CD4-positive, alpha-beta T cell treated with Interleukin-17A for 4 hours (primary cell): ENCODE data around the gene SUCLA2.

ENCODE experiments used
- DNase-seq: peaks from one replicate; pipeline ENCODE4 v3.0.0-alpha.2; 2020; ENCODE audit warnings: mixed read lengths

SUCLA2 gene

DNA sequence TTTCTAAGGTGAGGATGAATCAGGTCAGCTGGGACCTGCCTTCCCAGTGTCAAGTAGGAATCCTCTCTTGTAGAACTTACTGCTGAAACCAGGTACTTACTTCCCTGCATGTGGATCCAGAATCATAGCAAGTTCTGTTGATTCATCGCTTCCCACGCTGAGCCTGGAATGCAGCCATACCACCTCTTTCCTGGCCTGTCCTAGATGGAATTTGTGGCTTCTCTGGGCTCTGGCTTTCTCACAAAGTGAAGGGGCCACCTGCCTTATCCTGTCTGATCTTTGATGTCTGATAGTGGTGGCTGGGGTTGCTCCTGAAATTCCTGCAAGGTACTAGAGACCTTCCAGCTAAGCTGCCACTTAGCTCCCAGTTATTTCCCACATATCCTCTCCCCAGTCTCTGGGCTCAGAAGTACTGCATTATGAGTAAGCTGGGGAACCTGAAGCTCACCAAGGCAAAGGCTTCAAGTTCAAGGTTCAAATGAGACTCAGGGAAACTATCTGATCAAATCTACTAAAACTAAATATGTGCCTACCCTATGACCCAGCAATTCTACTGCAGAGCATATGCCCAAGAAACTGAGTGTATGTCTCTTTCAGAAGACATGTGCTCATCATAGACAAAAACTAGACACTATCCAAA is 103.5 kb downstream of the SUCLA2 start:
- no peak for DNase-seq

DNA sequence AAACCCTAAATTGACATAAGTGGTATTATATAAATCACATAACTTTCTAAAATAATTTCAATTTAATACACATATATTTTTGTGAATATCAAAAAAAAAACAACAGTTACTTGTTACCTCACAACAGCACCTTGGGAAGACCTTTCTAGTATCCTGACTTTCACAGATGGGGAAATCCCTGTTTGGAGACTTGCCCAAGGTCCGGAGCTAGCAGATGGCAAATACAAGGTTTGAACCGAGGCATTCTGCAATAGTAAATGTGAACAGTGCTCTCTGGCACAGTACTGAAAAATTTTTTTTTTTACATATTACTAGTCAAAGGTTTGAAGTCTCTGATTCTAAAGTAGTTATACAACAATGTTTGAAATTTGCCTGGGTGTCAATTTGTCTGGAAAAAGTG is 104.5 kb downstream of the SUCLA2 start:
- no peak for DNase-seq

DNA sequence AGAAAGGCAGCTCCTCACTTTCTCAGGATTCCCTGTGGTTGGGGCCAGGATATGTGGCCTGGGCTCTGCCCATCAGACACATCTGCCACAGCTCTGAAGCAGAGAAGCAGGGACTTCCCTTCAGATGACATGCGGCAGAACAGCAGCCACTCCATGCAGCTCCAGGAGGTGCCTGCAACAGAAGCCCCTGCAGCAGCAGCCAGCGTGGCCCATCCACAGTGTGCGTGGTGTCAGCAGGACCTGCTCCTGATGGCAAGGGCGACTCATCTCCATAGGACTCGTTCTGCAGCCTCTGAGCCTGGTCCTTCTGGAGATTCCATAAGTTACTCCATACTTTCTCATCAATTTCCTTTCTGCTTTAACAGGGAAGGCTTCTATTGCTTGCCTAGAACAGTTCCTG is 105.0 kb downstream of the SUCLA2 start:
- DNase-seq, result no peak

DNA sequence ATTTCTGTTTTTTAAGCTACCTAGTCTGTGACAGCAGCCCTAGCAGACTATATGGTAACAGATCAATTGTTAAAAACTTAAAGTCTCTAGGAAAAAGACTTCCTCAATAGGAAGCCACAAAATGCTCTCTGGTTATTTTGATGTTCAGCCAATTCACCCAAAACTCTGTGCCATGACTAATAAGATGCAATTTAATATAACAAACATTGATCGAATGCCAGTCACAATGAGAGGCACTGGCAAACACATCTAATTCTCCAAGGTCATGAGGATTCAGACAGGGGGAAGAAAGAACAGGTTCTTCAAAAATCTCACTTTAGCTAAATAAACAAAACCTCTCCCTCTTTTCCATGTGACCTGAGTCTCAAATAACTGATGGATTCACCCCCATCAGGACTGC is 107.5 kb downstream of the SUCLA2 start:
- DNase-seq, result no peak
